Ecto neural progenitor cell (in vitro differentiated cells): Measurements from ENCODE around the gene HECA.
A peak's percentile ranks its signal among the peaks of the same experiment; 100 is the strongest.
"Not testable (repeated sequence)": the region's sequence is repeated elsewhere in the genome, so short reads cannot be mapped to it uniquely, and the experiment has no call there.

Experiments used
- DNase-seq: peaks from one replicate; pipeline ENCODE4 v3.0.0-alpha.2; 2018; ENCODE audit warnings: low spot score

HECA gene

GRCh38 chr6:139219271-139219729 is 84.4 kb downstream of the HECA start:
- peak; percentile 84 for DNase-seq

GRCh38 chr6:139219746-139220145 is 84.9 kb downstream of the HECA start:
- no peak for DNase-seq

GRCh38 chr6:139228387-139228786 is 93.5 kb downstream of the HECA start:
- not testable (repeated sequence) for DNase-seq
